ENCODE data around the gene ZFY.

- TF ChIP-seq CTCF (IDR thresholded peaks at IDR 0.05) (no peak), POLR2A (IDR thresholded peaks at IDR 0.05) (no peak)
Observed at GRCh38 chrY:2954735-2955134, 19.6 kb downstream of the ZFY start.
